Natural killer cell (primary cell): Measurements from ENCODE around the gene ADRA2B. TPM values are rescaled to one million over a fixed set of nuclear protein-coding genes. Genes with fewer than 3 reads are reported as not detected.

Experiments
- ATAC-seq, 3 donors: fragments of 150-1000 bp in 2 of 3; fragments of 200-7000 bp in 1 of 3; cut with Tn5 transposase; 1 replicate in 1 of 3; 2 replicates in 2 of 3; pipeline ENCODE4 v1.10.0; 2021; ENCODE audit warnings: mild to moderate bottlenecking in 2 of 3, moderate library complexity in 2 of 3
- DNase-seq, 2 donors: peaks; one replicate each; pipeline versions ENCODE4 v3.0.0 to v3.0.0-alpha.2; 2013 to 2021; ENCODE audit warnings: mixed read lengths in 1 of 2
- H3K27ac ChIP-seq: one replicate; pipeline ENCODE4 v1.5.1; 2013; ENCODE audit warnings: mild to moderate bottlenecking, low read length
- H3K27me3 ChIP-seq: one replicate; pipeline ENCODE4 v1.6.1; 2013; ENCODE audit warnings: low read length; ENCODE audit not compliant: control insufficient read depth, insufficient read depth
- H3K36me3 ChIP-seq: one replicate; pipeline ENCODE4 v1.6.1; 2013; ENCODE audit warnings: low read length; ENCODE audit not compliant: control insufficient read depth, insufficient read depth
- H3K4me1 ChIP-seq: one replicate; pipeline ENCODE4 v1.6.1; 2013; ENCODE audit warnings: low read length; ENCODE audit not compliant: control insufficient read depth, insufficient read depth
- H3K4me3 ChIP-seq: one replicate; pipeline ENCODE4 v1.5.1; 2013; ENCODE audit warnings: low read length
- H3K9me3 ChIP-seq: one replicate; pipeline ENCODE4 v1.6.1; 2013; ENCODE audit warnings: low read length; ENCODE audit not compliant: control insufficient read depth, insufficient read depth
- H3K27ac Mint-ChIP-seq, 2 donors: one replicate each; pipeline ENCODE4 v1.8.0; 2022; ENCODE audit warnings: mild to moderate bottlenecking in 2 of 2, mixed read lengths in 2 of 2, moderate library complexity in 1 of 2
- H3K27me3 Mint-ChIP-seq, 2 donors: one replicate each; pipeline ENCODE4 v1.8.0; 2022; ENCODE audit warnings: low read depth in 2 of 2, mixed read lengths in 2 of 2
- H3K36me3 Mint-ChIP-seq: one replicate; pipeline ENCODE4 v1.8.0; 2022; ENCODE audit warnings: mixed read lengths
- H3K4me1 Mint-ChIP-seq, 2 donors: one replicate each; pipeline ENCODE4 v1.8.0; 2022; ENCODE audit warnings: mixed read lengths in 2 of 2
- H3K4me3 Mint-ChIP-seq: one replicate; pipeline ENCODE4 v1.8.0; 2022; ENCODE audit warnings: mild to moderate bottlenecking, moderate library complexity, mixed read lengths
- H3K9me3 Mint-ChIP-seq, 2 donors: one replicate each; pipeline ENCODE4 v1.8.0; 2022; ENCODE audit warnings: mixed read lengths in 2 of 2
- CTCF ChIP-seq: fragments of 200-600 bp; IDR thresholded peaks from one replicate; pipeline ENCODE4 v1.8.0; 2022; ENCODE audit warnings: antibody characterized with exemption
- WGBS: methylation state at CpG from one replicate; pipeline ENCODE4 v1.1.7; 2013; ENCODE audit warnings: missing lambda C conversion rate; ENCODE audit not compliant: insufficient coverage; 5-methylcytosine and 5-hydroxymethylcytosine counted together
- intact Hi-C: fragments of 100-400 bp; cut with micrococcal nuclease; formaldehyde crosslinking; loops from one replicate; pipeline ENCODE4 v1.14.2; 2022
- total RNA-seq, 4 donors: library from RNA; stranded (reverse); fragments of 120-200 nt in 1 of 4; gene quantifications; one replicate each; pipeline versions ENCODE4 v1.2.3 to v1.2.4, GENCODE V29; 2013 to 2022

Gene ADRA2B
- total RNA-seq, 3 donors from 2014 or later (not counting 1 experiment from before 2014, with no cell fraction given) = 0.18 to 1.3 (median 0.38) TPM

GRCh38 chr2:96156011-96156820 lies 39.8 kb upstream of the ADRA2B start:
- ATAC-seq (peak; percentile 40 to 67 (median 46)), DNase-seq (peak in 1 of 2 donors; percentile 78)
- Mint-ChIP-seq H3K4me3 (no peak overlapping the region), H3K27ac (peak overlapping the region; percentile 74 to 92), H3K27me3 (no peaks in the 10 kb centered on the region), H3K36me3 (no peaks in the 10 kb centered on the region), H3K9me3 (no peaks in the 10 kb centered on the region), H3K4me1 (peaks cover 20 to 58% of the 10 kb centered on the region in 2 donors)
- Histone ChIP-seq H3K27ac (peak overlapping the region; percentile 31), H3K9me3 (no peaks in the 10 kb centered on the region), H3K27me3 (no peaks in the 10 kb centered on the region), H3K4me1 (peaks cover 61% of the 10 kb centered on the region), H3K4me3 (no peak overlapping the region), H3K36me3 (no peaks in the 10 kb centered on the region)
- TF ChIP-seq CTCF = no peak
- intact Hi-C loops = loop anchor here (1.0 kb wide), 1 partner anchor 8 kb away; no protein-coding TSS in a partner anchor
- 65% methylated on average over 9 of the region's 10 CpGs for WGBS

- H3K27ac ChIP-seq = no peak overlapping the region
- Mint-ChIP-seq H3K4me3 (no peak overlapping the region), H3K36me3 (no peaks in the 10 kb centered on the region), H3K4me1 (peaks cover 8 to 50% of the 10 kb centered on the region in 2 donors), H3K27me3 (no peaks in the 10 kb centered on the region), H3K9me3 (no peaks in the 10 kb centered on the region), H3K27ac (peak overlapping the region in 1 of 2 donors; percentile 51)
- no peaks in the 10 kb centered on the region for H3K9me3 ChIP-seq
- WGBS = 94% methylated on average over 16 of the region's 16 CpGs
- no peaks in the 10 kb centered on the region for H3K36me3 ChIP-seq
- DNase-seq (peak in 1 of 2 donors; percentile 4), ATAC-seq (no peak)
- no peaks in the 10 kb centered on the region for H3K27me3 ChIP-seq
- intact Hi-C loops = no loop called here
- H3K4me3 ChIP-seq = no peak overlapping the region
- H3K4me1 ChIP-seq = peaks cover 55% of the 10 kb centered on the region
- no peak for TF ChIP-seq CTCF
Observed at GRCh38 chr2:96154506-96155380, 38.4 kb upstream of the ADRA2B start.

DNA sequence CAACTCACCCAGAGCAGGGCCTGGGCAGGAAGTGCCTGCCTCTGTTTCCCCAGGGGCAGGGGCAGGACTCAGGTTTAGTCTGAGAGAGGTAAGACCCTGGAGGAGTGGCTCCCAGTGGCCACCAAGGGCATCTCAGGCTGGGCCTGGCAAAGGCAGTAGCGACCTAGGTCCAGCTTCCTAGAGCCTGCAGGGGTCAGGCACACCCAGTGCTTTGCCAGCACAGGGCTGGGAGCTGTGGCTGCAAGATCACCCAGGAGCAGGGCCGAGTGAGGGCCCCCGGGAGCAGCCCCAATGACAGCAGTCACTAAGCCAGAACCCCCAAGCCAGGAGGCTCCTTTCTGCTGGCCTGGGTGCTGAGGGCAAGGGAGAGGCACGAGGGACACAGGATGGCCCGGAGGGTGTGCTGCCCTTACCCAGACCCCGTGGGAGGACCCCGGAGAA lies 37.6 kb upstream of the ADRA2B start:
- ATAC-seq (no peak), DNase-seq (peak in 1 of 2 donors; percentile 9)
- Mint-ChIP-seq H3K27ac (peak overlapping the region in 1 of 2 donors; percentile 71), H3K9me3 (no peaks in the 10 kb centered on the region), H3K4me3 (no peak overlapping the region), H3K4me1 (peaks cover under 1 to 45% of the 10 kb centered on the region in 2 donors), H3K27me3 (no peaks in the 10 kb centered on the region), H3K36me3 (no peaks in the 10 kb centered on the region)
- Histone ChIP-seq H3K4me1 (peaks cover 51% of the 10 kb centered on the region), H3K4me3 (no peak overlapping the region), H3K27me3 (no peaks in the 10 kb centered on the region), H3K36me3 (no peaks in the 10 kb centered on the region), H3K27ac (no peak overlapping the region), H3K9me3 (no peaks in the 10 kb centered on the region)
- TF ChIP-seq CTCF = no peak
- intact Hi-C loops = no loop called here
- 86% methylated on average over 7 of the region's 7 CpGs for WGBS
